NCI-H460 (cell line): ENCODE data around the gene PLOD1. TPM values are rescaled to one million over a fixed set of nuclear protein-coding genes. Genes with fewer than 3 reads are reported as not detected.
A peak's percentile ranks its signal among the peaks of the same experiment; 100 is the strongest.
"Not testable (repeated sequence)": the region's sequence is repeated elsewhere in the genome, so short reads cannot be mapped to it uniquely, and the experiment has no call there.

Experiments
- DNase-seq: peaks from one replicate; pipeline ENCODE4 v3.0.0-alpha.2; 2016; ENCODE audit warnings: low read depth; ENCODE audit errors: extremely low read depth
- polyA plus RNA-seq: library from polyadenylated mRNA; depleted of rRNA; stranded (reverse); fragments of >200 nt; gene quantifications from 2 replicates; pipeline ENCODE4 v1.2.3, GENCODE V29; 2014; cell fraction: nucleus; rRNA removed
- total RNA-seq: library from RNA; depleted of rRNA; stranded (reverse); fragments of >200 nt; shearing (Covaris generic); gene quantifications from 2 replicates; pipeline ENCODE4 v1.2.3, GENCODE V29; 2014; rRNA removed

PLOD1 gene
- total RNA-seq: 69.1 and 70.0 TPM in 2 replicates
- polyA plus RNA-seq: 175 and 207 TPM in 2 replicates

DNA sequence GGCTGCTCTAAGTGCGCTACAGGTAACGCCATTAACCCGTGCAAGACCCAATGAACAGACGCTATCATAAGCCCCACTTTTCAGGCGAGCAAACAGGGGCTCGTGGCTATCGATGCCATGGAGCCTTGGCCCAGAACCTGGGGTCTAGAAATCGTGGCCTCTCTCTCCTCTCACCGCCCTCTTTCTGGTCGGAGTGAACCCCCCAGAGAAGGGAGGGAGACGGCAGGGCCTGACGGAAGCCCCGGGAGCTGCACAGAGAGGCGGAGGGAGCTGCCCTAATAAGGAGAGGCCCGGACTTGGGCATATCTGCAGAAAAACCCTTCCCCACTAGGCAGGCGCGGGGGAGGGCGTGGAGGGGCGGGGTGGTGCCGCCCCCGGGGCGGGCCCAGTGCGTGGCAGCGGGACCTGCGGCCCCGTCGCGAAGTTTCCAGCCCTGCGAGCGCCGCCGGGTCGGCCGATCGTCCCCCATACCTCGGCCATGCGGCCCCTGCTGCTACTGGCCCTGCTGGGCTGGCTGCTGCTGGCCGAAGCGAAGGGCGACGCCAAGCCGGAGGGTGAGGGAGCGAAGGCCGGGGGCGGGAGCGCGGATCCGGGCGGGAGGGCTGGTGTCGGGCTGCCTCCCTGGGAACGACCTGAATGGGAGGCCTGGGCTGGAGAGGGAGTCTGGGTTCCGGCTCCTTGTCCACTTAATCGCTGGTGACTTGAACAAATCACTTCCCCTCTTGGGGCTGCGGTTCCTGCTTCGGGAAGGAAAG lies at the start of gene PLOD1:
PLOD1 (plus strand) TSS at position 416 of the 755 bp plus-strand sequence; CDS start at position 479, 63 bp downstream.
- peak; percentile 50 for DNase-seq

GRCh38 chr1:11885916-11886315 lies 48.6 kb upstream of the PLOD1 start:
- DNase-seq: no peak

GRCh38 chr1:11886986-11887665 lies 47.4 kb upstream of the PLOD1 start:
- DNase-seq: no peak

DNA sequence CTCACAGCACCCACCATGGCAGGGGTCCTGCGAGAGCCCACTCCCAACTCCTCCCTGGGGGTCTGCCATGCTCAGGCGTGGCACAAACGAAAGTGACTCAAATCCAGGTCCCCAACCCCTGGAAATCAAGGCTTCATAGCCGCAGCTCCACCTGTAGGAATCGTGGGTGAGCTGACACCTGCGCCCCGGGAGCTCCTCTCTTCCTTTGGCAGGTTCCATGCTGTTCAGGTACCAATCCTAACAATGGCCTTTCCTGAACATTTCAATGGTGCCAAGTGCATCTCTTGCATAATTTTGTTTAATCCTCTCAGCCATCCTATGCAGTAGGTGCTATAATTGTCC lies 46.9 kb upstream of the PLOD1 start:
- no peak for DNase-seq

DNA sequence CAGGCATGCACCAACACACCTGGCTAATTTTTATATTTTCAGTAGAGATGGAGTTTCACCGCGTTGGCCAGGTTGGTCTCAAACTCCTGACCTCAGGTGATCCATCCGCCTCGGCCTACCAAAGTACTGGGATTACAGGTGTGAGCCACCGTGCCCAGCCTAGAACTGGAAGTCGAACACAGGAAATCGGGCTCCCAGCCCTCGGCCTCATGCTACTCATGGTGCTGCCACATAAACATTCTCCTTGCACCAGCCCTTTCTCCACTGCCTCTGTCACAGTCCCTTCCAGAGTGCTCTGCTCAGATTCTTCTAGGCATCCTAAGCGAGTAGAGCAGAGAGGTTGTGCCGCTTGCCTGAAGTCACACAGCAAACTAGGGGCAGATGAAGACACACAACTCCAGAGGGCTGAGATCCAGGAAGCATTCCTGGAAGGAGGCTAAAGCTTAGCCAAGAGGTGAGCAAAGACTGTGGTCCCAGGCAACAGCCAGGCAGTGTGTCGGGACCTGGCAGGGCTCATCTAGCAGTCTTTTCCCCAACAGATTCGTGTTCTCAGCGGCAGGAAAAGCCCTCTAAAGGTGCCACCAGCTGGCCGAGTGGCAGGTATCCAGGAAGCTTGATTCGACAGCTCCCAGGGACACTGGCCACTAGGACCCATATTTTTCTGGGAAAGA lies 46.2 kb upstream of the PLOD1 start:
- DNase-seq: no peak

GRCh38 chr1:11888877-11889208 lies 45.7 kb upstream of the PLOD1 start:
- DNase-seq: no peak

DNA sequence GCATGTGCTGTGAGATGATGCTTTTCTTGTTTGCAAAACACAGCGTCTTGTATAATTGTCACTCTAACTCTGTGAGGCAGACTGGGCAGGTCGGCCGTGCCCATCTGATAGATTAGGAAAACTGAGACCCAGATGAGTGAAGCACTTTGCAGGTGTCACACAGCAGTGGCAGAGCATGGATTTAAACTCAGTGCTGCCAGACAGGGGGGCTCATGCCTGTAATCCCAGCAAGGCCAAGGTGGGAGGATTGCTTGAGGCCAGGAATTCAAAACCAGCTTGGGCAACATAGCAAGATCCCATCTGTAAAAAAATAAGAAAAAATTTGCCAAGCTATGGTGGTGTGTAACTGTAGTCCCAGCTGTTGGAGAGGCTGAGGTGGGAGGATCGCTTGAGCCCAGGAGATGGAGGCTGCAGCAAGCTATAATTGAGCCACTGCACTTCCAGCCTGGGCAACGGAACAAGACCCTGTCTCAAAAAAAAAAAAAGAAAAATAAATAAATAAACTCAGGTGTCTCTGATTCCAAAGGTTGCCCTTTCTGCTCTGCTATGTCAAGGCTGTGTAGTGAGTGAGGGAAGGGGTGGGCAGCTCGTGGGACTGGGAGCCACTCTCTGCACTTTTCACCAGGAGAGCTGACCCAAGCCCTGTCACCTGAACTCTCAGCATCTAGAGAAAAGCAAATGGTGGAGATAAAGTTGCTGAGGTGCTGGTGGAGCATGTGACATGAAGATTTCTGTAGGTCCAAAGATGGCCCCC lies 42.9 kb upstream of the PLOD1 start:
- no peak for DNase-seq

- peak; percentile 31 for DNase-seq
Measured at GRCh38 chr1:11893907-11894251, 40.6 kb upstream of the PLOD1 start.

GRCh38 chr1:11894501-11894900 lies 40.0 kb upstream of the PLOD1 start:
- DNase-seq: not testable (repeated sequence)

- no peak for DNase-seq
Measured at GRCh38 chr1:11898086-11898785, 36.3 kb upstream of the PLOD1 start.

GRCh38 chr1:11898831-11899467 lies 35.6 kb upstream of the PLOD1 start:
- DNase-seq: no peak

- DNase-seq: not testable (repeated sequence)
Measured at GRCh38 chr1:11901446-11901845, 33.1 kb upstream of the PLOD1 start.

DNA sequence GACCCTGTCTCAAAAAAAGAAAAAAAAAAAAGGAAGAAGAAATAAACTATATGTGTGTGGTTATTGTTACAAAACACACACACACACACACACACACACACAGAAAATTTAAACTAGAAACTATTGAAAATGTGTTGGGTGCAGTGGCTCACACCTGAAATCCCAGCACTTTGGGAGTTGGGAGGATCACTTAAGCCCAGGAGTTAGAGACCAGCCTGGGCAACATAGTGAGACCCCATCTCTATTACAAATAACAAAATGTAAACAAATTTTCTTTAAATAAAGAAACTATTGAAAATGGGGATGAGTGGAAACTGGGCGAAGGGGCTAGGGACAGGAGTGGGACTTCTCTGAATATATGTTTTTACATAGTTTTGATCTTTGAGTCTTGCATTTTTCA lies 31.3 kb upstream of the PLOD1 start:
- DNase-seq: no peak

GRCh38 chr1:11904156-11904555 lies 30.4 kb upstream of the PLOD1 start:
- DNase-seq: not testable (repeated sequence)

DNA sequence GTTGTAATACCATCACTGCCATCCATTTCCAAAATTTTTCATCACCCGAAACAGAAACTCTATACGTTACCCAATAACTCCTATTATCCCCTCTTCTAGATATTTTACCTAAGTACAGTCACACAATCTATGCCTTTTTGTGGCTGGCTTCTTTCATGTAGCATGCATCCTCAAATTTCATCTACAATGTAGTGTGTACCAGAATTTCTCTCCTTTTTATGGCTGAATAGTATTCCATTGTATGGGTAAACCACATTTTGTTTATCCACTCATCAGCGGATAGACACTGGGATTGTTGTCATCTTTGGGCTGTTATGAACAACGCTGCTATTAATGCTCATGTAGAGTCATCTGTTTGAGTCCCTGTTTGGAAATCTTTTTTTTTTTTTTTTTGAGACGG lies 29.5 kb upstream of the PLOD1 start:
- DNase-seq: no peak

DNA sequence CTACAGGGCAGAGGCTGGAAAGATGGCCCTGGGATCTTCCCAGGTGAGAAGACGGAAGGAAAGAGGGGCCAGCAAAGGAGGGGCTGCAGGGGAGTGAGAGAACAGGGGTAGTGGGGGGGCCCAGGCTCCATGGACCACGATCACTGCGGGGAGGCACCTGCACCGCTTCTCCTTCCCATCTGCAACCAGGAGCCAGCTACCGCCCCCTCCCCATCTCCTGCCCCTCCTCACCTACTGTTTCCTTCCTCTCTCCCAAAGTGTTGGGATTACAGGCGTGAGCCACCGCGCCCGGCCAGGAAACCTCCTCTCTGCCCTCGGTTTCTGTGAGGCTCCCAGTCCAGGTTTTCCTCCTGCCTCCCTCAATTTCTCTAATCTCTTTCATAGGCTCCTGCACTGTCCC lies 27.6 kb upstream of the PLOD1 start:
- no peak for DNase-seq

- peak; percentile 90 for DNase-seq
Measured at GRCh38 chr1:11907275-11908094, 27.0 kb upstream of the PLOD1 start.

DNA sequence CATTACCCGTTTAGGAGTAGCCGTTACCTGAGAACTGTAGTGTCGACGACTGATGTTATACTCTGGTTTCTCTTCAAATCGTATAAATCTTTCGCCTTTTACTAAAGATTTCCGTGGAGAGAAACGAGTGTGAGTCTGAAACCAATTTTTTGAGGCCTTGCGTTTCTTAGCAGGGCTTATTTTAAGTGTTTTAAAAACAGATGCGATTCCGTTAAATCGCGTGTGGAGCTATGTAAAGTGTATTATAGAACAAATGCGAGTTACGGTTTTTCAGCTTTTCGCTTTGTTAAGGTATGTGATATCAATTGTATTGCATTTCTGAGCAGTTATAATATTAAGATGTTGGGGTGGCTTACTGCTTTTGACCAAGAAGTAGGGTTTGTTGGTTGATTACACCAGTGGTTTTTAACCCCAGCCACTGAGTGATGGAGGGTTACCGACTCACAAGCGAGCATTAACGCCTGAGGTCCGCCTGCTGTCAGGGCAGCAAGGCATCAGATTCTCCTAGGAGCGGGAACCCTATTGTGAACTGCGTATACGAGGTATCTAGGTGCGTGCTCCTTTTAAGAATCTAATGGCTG lies 26.3 kb upstream of the PLOD1 start:
- DNase-seq: peak; percentile 91

DNA sequence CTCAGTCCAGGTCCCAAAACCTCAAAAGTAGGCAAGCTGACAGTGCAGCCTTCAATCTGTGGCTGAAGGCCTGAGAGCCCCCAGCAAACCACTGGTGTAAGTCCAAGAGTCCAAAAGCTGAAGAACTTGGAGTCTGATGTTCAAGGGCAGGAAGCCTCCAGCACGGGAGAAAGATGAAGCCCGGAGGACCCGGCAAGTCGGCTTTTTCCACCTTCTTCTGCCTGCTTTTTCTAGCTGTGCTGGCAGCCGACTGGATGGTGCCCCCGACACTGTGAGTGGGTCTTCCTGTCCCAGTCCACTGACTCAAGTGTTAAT lies 23.6 kb upstream of the PLOD1 start:
- DNase-seq: not testable (repeated sequence)
